ENCODE data around the gene EXD2.
"Not testable (repeated sequence)": the region's sequence is repeated elsewhere in the genome, so short reads cannot be mapped to it uniquely, and the experiment has no call there.

DNA sequence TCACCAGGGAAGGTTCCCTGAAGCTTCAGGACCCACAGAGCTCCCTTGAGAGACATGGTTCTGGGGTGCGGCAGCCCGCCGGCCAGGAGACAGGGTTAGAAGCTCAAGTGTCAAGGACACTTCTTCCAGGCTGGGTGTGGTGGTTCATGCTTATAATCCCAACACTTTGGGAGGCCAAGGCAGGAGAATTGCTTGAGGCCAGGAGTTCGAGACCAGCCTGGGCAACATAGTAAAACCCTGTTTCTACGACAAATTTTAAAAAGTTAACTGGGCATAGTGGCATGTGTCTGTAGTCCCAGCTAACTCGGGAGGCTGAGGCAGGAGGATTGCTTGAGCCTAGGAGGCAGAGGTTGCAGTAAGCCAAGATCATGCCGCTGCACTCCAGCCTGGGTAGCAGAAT is 99.6 kb downstream of the EXD2 start:
- TF ChIP-seq POLR2AphosphoS5 (IDR thresholded peaks at IDR 0.05; ENCODE audit: borderline replicate concordance, low read depth, low read length); EZH2 (IDR thresholded peaks at IDR 0.05): not testable (repeated sequence)

Data from SK-N-MC (cell line).